DND-41 (cell line): ENCODE results near the gene CYP2S1.
"Not testable (repeated sequence)": the region's sequence is repeated elsewhere in the genome, so short reads cannot be mapped to it uniquely, and the experiment has no call there.

Source experiments
- EZH2 ChIP-seq: IDR thresholded peaks from 3 replicates; pipeline ENCODE4 v1.6.1; 2012; ENCODE audit warnings: borderline replicate concordance, low read depth, mild to moderate bottlenecking, moderate library complexity, low read length, inconsistent platforms; ENCODE audit not compliant: severe bottlenecking
- TF ChIP-seq, protein P1 (sequence below): IDR thresholded peaks from 2 replicates; pipeline ENCODE4 v1.5.1; 2012; ENCODE audit warnings: borderline replicate concordance, low read length, moderate library complexity, mild to moderate bottlenecking; ENCODE audit not compliant: poor library complexity, severe bottlenecking; ENCODE audit errors: extremely low read depth

DNA sequence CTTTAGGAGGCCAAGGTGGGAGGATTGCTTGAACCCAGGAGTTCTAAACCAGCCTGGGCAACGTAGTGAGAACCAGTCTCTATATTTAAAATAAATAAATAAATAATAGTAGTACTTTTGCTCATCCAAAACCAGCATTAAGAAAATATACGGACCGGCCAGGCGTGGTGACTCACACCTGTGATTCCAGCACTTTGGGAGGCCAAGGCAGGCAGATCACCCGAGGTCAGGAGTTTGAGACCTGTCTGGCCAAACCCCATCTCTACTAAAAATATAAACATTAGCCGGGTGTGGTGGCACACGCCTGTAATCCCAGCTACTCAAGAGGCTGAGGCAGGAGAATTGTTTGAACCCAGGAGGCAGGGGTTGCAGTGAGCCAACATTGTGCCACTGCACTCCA is 42.0 kb upstream of the CYP2S1 start:
- not testable (repeated sequence) for TF ChIP-seq EZH2
- TF ChIP-seq, protein P1, sequence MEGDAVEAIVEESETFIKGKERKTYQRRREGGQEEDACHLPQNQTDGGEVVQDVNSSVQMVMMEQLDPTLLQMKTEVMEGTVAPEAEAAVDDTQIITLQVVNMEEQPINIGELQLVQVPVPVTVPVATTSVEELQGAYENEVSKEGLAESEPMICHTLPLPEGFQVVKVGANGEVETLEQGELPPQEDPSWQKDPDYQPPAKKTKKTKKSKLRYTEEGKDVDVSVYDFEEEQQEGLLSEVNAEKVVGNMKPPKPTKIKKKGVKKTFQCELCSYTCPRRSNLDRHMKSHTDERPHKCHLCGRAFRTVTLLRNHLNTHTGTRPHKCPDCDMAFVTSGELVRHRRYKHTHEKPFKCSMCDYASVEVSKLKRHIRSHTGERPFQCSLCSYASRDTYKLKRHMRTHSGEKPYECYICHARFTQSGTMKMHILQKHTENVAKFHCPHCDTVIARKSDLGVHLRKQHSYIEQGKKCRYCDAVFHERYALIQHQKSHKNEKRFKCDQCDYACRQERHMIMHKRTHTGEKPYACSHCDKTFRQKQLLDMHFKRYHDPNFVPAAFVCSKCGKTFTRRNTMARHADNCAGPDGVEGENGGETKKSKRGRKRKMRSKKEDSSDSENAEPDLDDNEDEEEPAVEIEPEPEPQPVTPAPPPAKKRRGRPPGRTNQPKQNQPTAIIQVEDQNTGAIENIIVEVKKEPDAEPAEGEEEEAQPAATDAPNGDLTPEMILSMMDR = not testable (repeated sequence)
